Measurements from ENCODE around the gene APOE.
"Not testable (repeated sequence)": the region's sequence is repeated elsewhere in the genome, so short reads cannot be mapped to it uniquely, and the experiment has no call there.

The APOE gene

DNA sequence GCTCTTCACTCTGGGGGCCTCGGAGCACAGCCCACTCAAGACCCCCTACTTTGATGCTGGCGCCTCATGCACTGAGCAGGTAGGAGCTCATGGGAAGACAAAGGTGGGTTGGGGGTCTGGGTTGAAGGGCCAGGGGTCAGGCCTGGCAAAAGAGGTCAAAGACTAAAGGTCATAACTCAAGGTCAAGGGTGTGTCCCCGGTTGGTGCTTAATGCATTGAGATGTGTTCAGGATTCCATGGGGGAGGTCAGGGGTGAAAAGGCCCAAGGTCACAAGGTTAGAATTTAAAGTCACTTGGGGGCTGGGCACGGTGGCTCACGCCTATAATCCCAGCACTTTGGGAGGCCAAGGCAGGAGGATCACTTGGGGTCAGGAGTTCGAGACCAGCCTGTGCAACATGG, 19.5 kb upstream of the APOE start:
- DNase-seq = no peak

DNA sequence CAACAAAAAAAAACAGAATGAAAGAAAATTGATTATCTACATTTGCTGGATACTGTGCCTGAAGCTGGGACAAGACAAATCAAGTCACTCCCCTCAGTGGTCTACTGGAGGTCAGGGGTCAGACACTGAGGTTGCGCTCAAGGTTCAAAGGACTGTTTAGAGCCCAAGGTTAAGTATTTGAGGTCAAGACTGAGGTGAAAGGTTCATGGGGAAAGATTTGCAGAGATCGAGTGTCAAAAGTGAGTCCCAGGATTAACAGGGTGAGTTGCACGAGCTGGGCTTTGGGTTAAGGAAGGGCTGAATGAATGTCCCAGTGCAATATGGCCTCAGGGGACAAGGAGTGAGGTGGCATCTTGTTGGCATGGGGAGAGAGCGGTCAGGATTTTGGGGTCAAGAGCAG, 17.9 kb upstream of the APOE start:
- no peak for DNase-seq

DNA sequence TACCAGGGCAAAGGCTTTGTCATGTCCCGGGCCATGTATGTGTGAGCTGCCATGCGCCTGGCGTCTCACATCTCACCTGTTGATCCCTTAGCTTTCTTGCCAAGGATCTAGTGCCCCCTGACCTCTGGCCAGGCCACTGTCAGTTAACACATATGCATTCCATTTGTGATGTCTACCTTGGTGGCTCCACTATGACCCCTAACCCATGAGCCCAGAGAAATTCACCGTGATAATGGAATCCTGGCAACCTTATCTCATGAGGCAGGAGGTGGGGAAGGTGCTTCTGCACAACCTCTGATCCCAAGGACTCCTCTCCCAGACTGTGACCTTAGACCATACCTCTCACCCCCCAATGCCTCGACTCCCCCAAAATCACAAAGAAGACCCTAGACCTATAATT, 17.3 kb upstream of the APOE start:
- DNase-seq = not testable (repeated sequence)

DNA sequence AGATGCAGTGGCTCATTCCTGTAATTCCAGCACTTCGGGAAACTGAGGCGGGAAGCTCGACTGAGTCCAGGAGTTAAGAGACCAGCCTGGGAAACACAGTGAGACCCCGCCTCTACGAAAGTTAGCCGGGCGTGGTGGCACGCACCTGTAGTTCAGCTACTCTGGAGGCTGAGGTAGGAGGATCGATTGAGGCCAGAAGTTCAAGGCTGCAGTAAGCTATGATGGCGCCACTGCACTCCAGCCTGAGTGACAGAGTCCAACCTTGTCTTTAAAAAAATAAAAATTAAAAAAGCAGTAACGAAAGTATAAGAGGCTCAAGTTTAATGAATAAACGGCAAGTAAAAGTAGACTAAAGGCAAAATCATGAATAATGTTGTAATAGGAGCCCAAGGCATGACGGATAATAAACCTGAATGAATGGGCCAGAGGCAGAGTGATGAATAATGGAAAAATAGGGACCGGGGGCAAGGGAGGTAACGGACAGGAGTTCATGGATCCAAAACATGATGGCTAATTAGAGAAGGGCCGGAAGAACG, 15.7 kb upstream of the APOE start:
- DNase-seq = no peak

DNA sequence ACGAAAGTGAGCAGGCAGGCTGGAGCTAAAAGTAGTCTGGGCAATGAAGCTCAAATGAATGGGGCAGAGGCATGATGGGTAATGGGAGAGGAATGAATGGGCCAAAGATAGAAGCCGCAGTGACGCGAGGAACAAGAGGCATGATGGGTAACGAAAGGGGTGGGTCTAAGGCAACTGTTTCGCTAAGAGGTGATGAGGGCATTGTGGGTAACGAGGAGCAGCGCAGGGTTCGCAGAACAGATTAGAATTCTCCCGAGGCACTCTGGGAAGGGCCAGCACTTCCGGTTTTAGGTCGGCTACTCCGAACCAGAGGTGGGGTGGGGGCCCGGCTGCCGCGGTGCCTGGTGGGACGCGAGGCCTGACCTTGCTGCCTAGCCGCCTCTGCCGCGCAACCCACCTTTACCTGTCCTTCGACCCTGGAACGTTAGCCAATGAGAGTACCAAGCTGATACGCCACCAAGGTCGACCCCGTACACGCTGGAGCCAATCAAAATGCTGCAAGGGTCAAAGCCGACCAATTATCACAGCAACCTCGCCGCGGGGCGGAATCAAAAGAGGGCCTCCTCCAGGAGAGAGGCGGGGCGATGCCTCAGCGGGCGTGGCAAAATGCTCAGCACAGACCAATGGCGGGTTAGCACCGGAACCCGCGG, 15.1 kb upstream of the APOE start:
- DNase-seq = peak; percentile 100

DNA sequence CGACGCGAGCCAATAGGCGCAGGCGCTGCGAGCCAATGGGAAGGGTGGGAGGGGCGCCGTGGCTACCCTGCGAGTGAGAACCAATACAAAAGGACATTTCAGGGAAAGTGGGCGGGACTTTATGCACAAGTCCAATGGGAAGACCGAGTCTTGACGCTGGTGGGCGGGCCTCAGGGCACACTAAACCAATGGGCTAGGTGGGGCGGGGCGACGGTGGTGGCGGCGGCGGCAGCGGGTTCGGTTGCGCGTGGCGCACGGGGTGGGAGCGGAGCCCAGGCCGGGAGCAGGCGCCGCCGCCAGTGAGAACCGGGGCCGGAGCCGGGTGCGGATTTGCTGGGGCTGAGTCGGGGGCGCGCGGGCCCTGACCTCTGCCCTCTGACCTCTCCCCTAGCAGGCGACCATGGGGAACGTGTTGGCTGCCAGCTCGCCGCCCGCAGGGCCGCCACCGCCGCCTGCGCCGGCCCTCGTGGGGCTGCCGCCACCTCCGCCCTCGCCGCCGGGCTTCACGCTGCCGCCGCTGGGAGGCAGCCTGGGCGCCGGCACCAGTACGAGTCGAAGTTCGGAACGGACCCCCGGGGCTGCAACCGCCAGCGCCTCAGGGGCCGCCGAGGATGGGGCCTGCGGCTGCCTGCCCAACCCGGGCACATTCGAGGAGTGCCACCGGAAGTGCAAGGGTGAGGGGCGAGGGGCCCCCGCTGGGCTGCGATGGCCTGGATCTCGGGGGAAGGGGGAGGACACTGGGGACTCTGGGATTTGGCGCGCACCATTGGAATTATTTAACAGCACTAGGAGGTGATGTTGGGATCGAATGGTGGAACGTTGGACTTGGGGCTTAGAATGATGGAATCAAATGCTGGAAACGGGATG, 14.3 kb upstream of the APOE start, which contains the start of gene TOMM40:
Gene TOMM40, plus strand, starts transcription at position 239 of the 867 bp plus-strand sequence. Its CDS starts 162 bp downstream, at position 401.
- peak; percentile 100 for DNase-seq

DNA sequence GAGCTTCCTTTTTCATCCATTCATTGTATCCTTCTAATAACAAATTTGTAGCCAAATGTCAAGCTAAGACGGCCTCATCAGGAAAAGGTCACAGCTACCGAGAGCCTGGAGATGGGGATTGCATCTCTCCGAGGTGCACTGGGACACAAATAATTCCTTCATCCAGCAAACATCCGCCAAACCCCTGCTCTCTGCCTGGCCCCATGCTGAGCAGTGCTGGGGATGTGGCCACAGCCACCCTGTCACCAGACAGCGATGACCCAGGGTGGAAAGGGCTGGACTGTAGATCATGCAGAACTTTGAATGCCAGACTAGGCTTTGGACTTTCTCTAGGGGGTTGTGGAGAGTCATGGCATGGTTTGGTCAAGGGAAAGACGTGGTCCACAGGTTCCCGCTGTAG, 12.7 kb upstream of the APOE start:
- DNase-seq = no peak

DNA sequence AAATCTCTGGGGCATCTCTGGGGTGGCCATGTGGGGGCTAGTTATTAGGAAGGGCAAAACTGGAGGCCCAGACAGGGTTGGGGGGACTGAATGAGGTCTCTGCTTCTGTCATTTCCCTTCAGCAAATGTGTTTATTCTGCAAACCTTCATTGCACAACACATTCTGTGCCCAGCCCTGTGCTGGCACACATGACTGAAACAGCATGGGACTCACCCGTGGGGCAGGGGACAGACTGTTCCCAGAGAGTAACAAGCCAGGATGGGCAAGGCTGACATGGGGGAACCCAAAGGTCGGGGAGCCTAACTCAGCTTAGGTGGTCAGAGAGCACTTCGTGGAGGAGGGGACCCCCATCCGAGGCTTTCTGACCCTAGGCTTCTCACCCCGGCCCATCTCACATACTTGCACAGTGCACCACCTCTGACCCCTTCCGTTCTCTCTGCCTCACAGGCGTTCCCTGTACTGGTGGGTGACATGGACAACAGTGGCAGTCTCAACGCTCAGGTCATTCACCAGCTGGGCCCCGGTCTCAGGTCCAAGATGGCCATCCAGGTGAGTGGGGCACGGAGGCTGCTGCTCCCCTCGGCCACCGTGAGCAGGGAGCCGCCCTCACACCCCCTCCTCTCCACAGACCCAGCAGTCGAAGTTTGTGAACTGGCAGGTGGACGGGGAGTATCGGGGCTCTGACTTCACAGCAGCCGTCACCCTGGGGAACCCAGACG, 12.1 kb upstream of the APOE start:
- DNase-seq = no peak

DNA sequence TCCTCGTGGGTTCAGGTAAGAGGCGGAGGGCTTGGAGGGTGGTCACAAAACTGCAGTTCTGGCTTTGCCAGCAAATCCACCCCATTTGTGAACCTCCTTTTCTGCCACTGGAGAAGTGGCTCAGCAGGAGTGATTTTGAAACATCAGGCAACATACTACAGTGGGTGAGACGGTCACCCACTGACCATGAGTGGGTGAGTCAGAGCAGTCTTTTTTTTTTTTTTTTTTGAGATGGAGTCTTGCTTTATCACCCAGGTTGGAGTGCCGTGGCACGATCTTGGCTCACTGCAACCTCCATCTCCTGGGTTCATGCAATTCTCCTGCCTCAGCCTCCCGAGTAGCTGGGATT, 11.6 kb upstream of the APOE start:
- peak; percentile 21 for DNase-seq

DNA sequence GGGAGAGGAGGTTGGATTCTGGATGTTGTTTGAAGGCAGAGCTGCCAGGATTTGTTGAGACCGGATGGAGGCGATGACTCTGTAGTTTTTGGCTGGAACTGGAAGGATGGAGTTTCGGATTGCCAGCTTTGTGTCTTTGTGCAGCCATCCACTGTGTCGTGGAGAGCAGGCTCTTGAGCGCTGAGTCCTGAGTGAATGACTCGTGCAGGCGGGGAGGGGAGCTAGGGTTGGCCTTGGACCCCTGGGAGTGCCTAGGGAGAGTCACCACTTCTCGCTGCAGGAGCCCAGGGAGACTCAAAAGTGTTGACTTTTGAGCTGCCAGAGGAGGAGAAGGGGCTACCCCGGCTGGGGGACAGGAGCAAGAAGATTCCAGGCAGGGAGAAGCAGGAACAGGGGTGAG, 10.7 kb upstream of the APOE start:
- DNase-seq = no peak

DNA sequence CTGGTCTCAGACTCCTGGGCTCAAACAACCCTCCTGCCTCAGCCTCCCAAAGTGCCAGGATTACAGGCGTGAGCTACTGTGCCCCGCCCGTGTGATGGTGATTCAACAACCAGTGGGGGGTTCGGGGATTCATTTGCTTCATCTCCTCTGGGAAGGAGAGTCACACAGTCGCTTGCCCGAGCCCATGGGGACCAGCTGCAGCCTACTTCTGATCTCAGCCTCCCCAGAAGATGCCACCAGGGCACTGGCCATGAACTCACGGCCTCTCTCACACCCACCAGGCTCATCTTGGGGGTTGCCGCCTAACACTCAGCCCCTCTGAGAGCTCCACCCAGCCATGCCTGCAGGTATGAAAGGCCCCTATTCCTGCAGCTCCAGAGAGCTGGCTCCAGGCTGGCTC, 7.8 kb upstream of the APOE start:
- DNase-seq = no peak

DNA sequence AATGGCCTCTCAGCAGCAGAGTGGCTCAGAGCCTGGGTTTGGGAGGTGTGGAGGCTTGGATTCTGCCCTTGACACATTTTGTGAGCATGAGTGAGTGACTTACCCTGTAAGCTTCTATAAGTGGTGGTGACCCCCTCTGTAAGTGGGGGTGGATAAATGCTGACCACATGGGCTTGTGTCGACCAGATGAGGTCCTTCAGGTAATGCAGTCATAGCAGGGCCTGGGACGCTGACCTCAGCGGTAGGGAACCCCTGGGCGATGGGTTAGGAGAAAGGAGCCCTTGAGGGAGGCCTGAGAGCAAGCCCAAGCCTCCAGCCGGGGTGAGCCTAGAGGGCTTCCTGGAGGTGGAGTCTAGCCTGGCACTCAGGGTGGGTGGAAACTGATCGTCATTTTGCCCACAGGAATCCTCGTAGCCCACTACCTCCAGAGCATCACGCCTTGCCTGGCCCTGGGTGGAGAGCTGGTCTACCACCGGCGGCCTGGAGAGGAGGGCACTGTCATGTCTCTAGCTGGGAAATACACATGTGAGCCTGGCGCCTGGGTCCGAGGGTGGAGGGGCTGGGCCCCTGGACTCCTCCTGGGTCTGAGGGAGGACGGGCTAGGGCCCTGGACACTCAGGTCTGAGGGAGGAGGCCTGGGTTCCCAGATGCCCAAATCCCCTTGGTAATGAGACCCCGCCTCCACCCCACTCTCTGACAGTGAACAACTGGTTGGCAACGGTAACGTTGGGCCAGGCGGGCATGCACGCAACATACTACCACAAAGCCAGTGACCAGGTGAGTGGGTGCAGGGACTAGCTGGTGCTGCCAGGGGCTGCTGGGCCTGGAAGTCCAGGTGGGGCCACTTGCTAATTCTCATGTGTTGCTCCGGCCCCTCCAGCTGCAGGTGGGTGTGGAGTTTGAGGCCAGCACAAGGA, 5.0 kb upstream of the APOE start:
- DNase-seq = no peak

DNA sequence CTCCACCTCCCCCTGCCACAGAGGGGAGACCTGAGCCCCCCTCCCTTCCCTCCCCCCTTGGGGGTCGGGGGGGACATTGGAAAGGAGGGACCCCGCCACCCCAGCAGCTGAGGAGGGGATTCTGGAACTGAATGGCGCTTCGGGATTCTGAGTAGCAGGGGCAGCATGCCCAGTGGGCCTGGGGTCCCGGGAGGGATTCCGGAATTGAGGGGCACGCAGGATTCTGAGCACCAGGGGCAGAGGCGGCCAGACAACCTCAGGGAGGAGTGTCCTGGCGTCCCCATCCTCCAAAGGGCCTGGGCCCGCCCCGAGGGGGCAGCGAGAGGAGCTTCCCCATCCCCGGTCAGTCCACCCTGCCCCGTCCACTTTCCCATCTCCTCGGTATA, 2.4 kb upstream of the APOE start:
- DNase-seq = no peak

DNA sequence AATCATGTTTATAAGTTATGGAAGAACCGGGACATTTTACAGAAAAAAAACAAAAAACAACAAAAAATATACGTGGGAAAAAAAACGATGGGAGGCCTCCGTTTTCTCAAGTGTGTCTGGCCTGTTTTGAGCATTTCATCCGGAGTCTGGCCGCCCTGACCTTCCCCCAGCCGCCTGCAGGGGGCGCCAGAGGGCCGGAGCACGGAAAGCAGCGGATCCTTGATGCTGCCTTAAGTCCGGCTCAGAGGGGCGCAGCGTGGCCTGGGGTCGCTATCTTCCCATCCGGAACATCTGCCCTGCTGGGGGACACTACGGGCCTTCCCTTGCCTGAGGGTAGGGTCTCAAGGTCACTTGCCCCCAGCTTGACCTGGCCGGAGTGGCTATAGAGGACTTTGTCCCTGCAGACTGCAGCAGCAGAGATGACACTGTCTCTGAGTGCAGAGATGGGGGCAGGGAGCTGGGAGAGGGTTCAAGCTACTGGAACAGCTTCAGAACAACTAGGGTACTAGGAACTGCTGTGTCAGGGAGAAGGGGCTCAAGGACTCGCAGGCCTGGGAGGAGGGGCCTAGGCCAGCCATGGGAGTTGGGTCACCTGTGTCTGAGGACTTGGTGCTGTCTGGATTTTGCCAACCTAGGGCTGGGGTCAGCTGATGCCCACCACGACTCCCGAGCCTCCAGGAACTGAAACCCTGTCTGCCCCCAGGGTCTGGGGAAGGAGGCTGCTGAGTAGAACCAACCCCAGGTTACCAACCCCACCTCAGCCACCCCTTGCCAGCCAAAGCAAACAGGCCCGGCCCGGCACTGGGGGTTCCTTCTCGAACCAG, 1.8 kb upstream of the APOE start:
- DNase-seq = peak; percentile 66

DNA sequence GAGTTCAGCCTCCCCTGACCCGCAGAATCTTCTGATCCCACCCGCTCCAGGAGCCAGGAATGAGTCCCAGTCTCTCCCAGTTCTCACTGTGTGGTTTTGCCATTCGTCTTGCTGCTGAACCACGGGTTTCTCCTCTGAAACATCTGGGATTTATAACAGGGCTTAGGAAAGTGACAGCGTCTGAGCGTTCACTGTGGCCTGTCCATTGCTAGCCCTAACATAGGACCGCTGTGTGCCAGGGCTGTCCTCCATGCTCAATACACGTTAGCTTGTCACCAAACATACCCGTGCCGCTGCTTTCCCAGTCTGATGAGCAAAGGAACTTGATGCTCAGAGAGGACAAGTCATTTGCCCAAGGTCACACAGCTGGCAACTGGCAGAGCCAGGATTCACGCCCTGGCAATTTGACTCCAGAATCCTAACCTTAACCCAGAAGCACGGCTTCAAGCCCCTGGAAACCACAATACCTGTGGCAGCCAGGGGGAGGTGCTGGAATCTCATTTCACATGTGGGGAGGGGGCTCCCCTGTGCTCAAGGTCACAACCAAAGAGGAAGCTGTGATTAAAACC, 1.1 kb upstream of the APOE start:
- peak; percentile 32 for DNase-seq

DNA sequence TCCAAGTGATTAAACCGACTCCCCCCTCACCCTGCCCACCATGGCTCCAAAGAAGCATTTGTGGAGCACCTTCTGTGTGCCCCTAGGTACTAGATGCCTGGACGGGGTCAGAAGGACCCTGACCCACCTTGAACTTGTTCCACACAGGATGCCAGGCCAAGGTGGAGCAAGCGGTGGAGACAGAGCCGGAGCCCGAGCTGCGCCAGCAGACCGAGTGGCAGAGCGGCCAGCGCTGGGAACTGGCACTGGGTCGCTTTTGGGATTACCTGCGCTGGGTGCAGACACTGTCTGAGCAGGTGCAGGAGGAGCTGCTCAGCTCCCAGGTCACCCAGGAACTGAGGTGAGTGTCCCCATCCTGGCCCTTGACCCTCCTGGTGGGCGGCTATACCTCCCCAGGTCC, 2.0 kb downstream of the APOE start:
- no peak for DNase-seq

DNA sequence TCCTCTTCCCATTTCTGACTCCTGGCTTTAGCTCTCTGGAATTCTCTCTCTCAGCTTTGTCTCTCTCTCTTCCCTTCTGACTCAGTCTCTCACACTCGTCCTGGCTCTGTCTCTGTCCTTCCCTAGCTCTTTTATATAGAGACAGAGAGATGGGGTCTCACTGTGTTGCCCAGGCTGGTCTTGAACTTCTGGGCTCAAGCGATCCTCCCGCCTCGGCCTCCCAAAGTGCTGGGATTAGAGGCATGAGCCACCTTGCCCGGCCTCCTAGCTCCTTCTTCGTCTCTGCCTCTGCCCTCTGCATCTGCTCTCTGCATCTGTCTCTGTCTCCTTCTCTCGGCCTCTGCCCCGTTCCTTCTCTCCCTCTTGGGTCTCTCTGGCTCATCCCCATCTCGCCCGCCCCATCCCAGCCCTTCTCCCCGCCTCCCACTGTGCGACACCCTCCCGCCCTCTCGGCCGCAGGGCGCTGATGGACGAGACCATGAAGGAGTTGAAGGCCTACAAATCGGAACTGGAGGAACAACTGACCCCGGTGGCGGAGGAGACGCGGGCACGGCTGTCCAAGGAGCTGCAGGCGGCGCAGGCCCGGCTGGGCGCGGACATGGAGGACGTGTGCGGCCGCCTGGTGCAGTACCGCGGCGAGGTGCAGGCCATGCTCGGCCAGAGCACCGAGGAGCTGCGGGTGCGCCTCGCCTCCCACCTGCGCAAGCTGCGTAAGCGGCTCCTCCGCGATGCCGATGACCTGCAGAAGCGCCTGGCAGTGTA, 2.7 kb downstream of the APOE start:
- DNase-seq = no peak

DNA sequence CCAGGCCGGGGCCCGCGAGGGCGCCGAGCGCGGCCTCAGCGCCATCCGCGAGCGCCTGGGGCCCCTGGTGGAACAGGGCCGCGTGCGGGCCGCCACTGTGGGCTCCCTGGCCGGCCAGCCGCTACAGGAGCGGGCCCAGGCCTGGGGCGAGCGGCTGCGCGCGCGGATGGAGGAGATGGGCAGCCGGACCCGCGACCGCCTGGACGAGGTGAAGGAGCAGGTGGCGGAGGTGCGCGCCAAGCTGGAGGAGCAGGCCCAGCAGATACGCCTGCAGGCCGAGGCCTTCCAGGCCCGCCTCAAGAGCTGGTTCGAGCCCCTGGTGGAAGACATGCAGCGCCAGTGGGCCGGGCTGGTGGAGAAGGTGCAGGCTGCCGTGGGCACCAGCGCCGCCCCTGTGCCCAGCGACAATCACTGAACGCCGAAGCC, 3.3 kb downstream of the APOE start:
- no peak for DNase-seq

DNA sequence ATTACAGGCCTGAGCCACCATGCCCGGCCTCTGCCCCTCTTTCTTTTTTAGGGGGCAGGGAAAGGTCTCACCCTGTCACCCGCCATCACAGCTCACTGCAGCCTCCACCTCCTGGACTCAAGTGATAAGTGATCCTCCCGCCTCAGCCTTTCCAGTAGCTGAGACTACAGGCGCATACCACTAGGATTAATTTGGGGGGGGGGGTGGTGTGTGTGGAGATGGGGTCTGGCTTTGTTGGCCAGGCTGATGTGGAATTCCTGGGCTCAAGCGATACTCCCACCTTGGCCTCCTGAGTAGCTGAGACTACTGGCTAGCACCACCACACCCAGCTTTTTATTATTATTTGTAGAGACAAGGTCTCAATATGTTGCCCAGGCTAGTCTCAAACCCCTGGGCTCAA, 4.2 kb downstream of the APOE start:
- no peak for DNase-seq

DNA sequence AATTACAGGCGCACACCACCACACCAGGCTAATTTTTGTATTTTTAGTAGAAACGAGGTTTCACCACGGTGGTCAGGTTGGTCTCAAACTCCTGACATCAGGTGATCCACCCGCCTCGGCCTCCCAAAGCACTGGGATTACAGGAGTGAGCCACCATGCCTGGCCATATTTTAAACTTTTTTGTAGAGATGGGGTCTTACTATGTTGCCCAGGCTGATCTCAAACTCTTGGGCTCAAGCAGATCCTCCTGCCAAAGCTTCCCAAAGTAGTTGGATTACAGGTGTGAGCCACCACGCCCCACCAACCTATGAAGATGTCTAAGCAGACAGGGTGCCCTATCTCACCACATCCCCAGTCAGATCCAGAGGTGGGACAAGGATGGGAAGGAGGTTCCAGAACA, 6.3 kb downstream of the APOE start:
- DNase-seq = not testable (repeated sequence)

Data from MV-4-11 (cell line).